SK-N-SH (cell line): ENCODE measurements around the gene ZNF518A. TPM values are rescaled to one million over a fixed set of nuclear protein-coding genes. Genes with fewer than 3 reads are reported as not detected.

Experiments
- CTCF ChIA-PET: fragments of 300-600, 350-600 bp; formaldehyde crosslinking; extraction: SDS; loops from one replicate; lab custom pipeline; 2021; lab: Yijun Ruan, JAX
- POLR2A ChIA-PET: fragments of 350-600 bp; sonication (Branson Sonifier 250); formaldehyde crosslinking; extraction: SDS; loops from one replicate; lab custom pipeline; 2020; ENCODE audit warnings: antibody characterized with exemption, inconsistent platforms; lab: Yijun Ruan, JAX
- DNase-seq: peaks from one replicate; pipeline ENCODE4 v3.0.0; 2012
- H2AFZ ChIP-seq: fragments of 200-600 bp; sonication (generic); 2 replicates; pipeline ENCODE4 v1.8.1; 2016; ENCODE audit warnings: antibody characterized with exemption, mild to moderate bottlenecking, low read depth
- H3F3A ChIP-seq: fragments of 200-600 bp; sonication (generic); replicated peaks from 2 replicates; pipeline ENCODE3; 2016; ENCODE audit warnings: antibody characterized with exemption, mild to moderate bottlenecking; ENCODE audit not compliant: insufficient read depth
- H3K27ac ChIP-seq, 2 experiments: fragments of 200-500 bp in 1 of 2; fragments of 200-600 bp in 1 of 2; sonication (Bioruptor generic) in 1 of 2; sonication (generic), shearing (Covaris generic) in 1 of 2; 2 replicates each; pipeline versions ENCODE4 v1.5.1 to v1.6.1; 2014 to 2016; ENCODE audit warnings: low read depth in 2 of 2, inconsistent platforms in 1 of 2, low read length in 1 of 2, mild to moderate bottlenecking in 1 of 2, mixed read lengths in 1 of 2
- H3K27me3 ChIP-seq: fragments of 200-600 bp; sonication (generic), shearing (Covaris generic); 2 replicates; pipeline ENCODE4 v1.6.1; 2016; ENCODE audit warnings: mixed run types; ENCODE audit not compliant: insufficient read depth
- H3K36me3 ChIP-seq, 2 experiments: fragments of 200-500 bp in 1 of 2; fragments of 200-600 bp in 1 of 2; sonication (Bioruptor generic) in 1 of 2; sonication (generic) in 1 of 2; replicated peaks in 1 of 2; 2 replicates each; pipeline versions ENCODE3 to v1.5.1; 2014 to 2016; ENCODE audit warnings: low read length in 1 of 2, mild to moderate bottlenecking in 1 of 2; ENCODE audit not compliant: insufficient read depth in 2 of 2, control insufficient read depth in 1 of 2
- H3K4me1 ChIP-seq, 2 experiments: fragments of 200-500 bp in 1 of 2; fragments of 200-600 bp in 1 of 2; sonication (Bioruptor generic) in 1 of 2; sonication (generic), shearing (Covaris generic) in 1 of 2; 2 replicates each; pipeline versions ENCODE4 v1.5.1 to v1.6.1; 2014 to 2016; ENCODE audit warnings: low read depth in 1 of 2, low read length in 1 of 2, mixed run types in 1 of 2; ENCODE audit not compliant: insufficient read depth in 2 of 2, control insufficient read depth in 1 of 2
- H3K4me2 ChIP-seq: fragments of 200-600 bp; sonication (generic), shearing (Covaris generic); 2 replicates; pipeline ENCODE4 v1.6.1; 2017; ENCODE audit warnings: mixed run types
- H3K4me3 ChIP-seq, 2 experiments: fragments of 200-500 bp in 1 of 2; fragments of 200-600 bp in 1 of 2; sonication (Bioruptor generic) in 1 of 2; sonication (generic), shearing (Covaris generic) in 1 of 2; 2 replicates each; pipeline versions ENCODE4 v1.5.1 to v1.8.1; 2014 to 2016; ENCODE audit warnings: low read depth in 2 of 2, inconsistent platforms in 1 of 2, low read length in 1 of 2, mild to moderate bottlenecking in 1 of 2, mixed read lengths in 1 of 2, moderate library complexity in 1 of 2
- H3K79me2 ChIP-seq: fragments of 200-600 bp; sonication (generic); 2 replicates; pipeline ENCODE4 v1.8.1; 2017; ENCODE audit warnings: mild to moderate bottlenecking; ENCODE audit not compliant: insufficient read depth
- H3K9ac ChIP-seq: fragments of 200-600 bp; sonication (generic); 2 replicates; pipeline ENCODE4 v1.6.1; 2017; ENCODE audit warnings: mixed run types
- H3K9me2 ChIP-seq: fragments of 200-600 bp; sonication (generic); 2 replicates; pipeline ENCODE4 v1.6.1; 2017; ENCODE audit warnings: mixed run types
- H3K9me3 ChIP-seq: fragments of 200-600 bp; sonication (generic); 2 replicates; pipeline ENCODE4 v1.6.1; 2017; ENCODE audit warnings: mixed run types, mild to moderate bottlenecking, moderate library complexity
- H4K20me1 ChIP-seq: fragments of 200-600 bp; sonication (generic); 2 replicates; pipeline ENCODE4 v1.6.1; 2017; ENCODE audit warnings: mild to moderate bottlenecking, mixed run types; ENCODE audit not compliant: insufficient read depth
- CTCF ChIP-seq: fragments of 200-600 bp; sonication (generic); IDR thresholded peaks from 2 replicates; pipeline ENCODE4 v1.6.1; 2017; ENCODE audit warnings: antibody characterized with exemption, mild to moderate bottlenecking, moderate library complexity
- EZH2phosphoT487 ChIP-seq: fragments of 200-600 bp; sonication (generic); IDR thresholded peaks from 2 replicates; pipeline ENCODE4 v1.6.1; 2017; ENCODE audit warnings: low read depth, mixed run types, mild to moderate bottlenecking, antibody characterized with exemption, moderate library complexity, borderline replicate concordance
- FOXJ3 ChIP-seq: sonication (generic); formaldehyde crosslinking; IDR thresholded peaks from 2 replicates; pipeline ENCODE4 v1.5.1; 2020; ENCODE audit warnings: mild to moderate bottlenecking, missing genetic modification reagents
- IRF3 ChIP-seq: fragments of 150-350 bp; IDR thresholded peaks from 2 replicates; pipeline ENCODE4 v1.6.1; 2016; ENCODE audit warnings: mild to moderate bottlenecking, low read depth, low read length
- JUND ChIP-seq: IDR thresholded peaks from 2 replicates; pipeline ENCODE4 v1.4.0; 2012
- MXI1 ChIP-seq: IDR thresholded peaks from 2 replicates; pipeline ENCODE4 v1.6.1; 2012; ENCODE audit warnings: mild to moderate bottlenecking, low read depth, low read length, improper control_type of control experiment
- NRF1 ChIP-seq: IDR thresholded peaks from 2 replicates; pipeline ENCODE4 v1.6.1; 2012; ENCODE audit warnings: low read depth, mild to moderate bottlenecking, low read length
- PBX3 ChIP-seq: IDR thresholded peaks from 2 replicates; pipeline ENCODE4; 2012
- RAD21 ChIP-seq: IDR thresholded peaks from 2 replicates; pipeline ENCODE4 v1.6.1; 2012; ENCODE audit warnings: mild to moderate bottlenecking, low read length
- RCOR1 ChIP-seq: fragments of 150-350 bp; IDR thresholded peaks from 2 replicates; pipeline ENCODE4 v1.6.1; 2017; ENCODE audit warnings: antibody characterized with exemption, low read length
- REST ChIP-seq: IDR thresholded peaks from 2 replicates; pipeline ENCODE4 v1.6.1; 2012; ENCODE audit warnings: mild to moderate bottlenecking, low read depth, low read length, moderate library complexity
- TAF1 ChIP-seq: IDR thresholded peaks from 2 replicates; pipeline ENCODE4 v1.6.1; 2012; ENCODE audit warnings: low read depth, mild to moderate bottlenecking, low read length, moderate library complexity, borderline replicate concordance
- TEAD4 ChIP-seq: IDR thresholded peaks from 2 replicates; pipeline ENCODE4 v1.4.0; 2012; ENCODE audit warnings: mild to moderate bottlenecking, borderline replicate concordance; ENCODE audit not compliant: insufficient read depth
- WGBS: methylation state at CpG from one replicate; pipeline ENCODE4 v1.1.6; 2017; ENCODE audit warnings: low lambda C conversion rate; 5-methylcytosine and 5-hydroxymethylcytosine counted together
- polyA plus RNA-seq, 3 experiments: library from polyadenylated mRNA; depleted of rRNA; stranded (reverse); fragments of >200 nt; gene quantifications; 2 replicates each; pipeline ENCODE4 v1.2.3, GENCODE V29; 2012

The ZNF518A gene
- polyA plus RNA-seq, 1 of the 3 experiments (the other 2 are of a cell fraction) = 1.7 TPM

- Histone ChIP-seq H3K4me2 (no peak overlapping the region), H3K27me3 (peaks cover 8% of the 10 kb centered on the region; the same call in 1 of the 2 replicates), H3K4me1 (no peaks in the 10 kb centered on the region), H3K79me2 (no peaks in the 10 kb centered on the region), H3K4me3 (no peak overlapping the region), H3K27ac (no peak overlapping the region), H2AFZ (no peak overlapping the region), H3K9ac (no peak overlapping the region), H3K9me2 (no peaks in the 10 kb centered on the region), H4K20me1 (no peaks in the 10 kb centered on the region), H3K9me3 (no peaks in the 10 kb centered on the region), H3F3A (no peaks in the 10 kb centered on the region), H3K36me3 (no peaks in the 10 kb centered on the region)
- DNase-seq = no peak
- CTCF ChIA-PET = no interaction called here
- no peak for TF ChIP-seq CTCF
- TF ChIP-seq RCOR1 = no peak
- no peak for TF ChIP-seq NRF1
- no peak for TF ChIP-seq IRF3
- no peak for TF ChIP-seq JUND
- TF ChIP-seq REST = no peak
- no peak for TF ChIP-seq PBX3
- no peak for TF ChIP-seq RAD21
- TF ChIP-seq TAF1 = no peak
- no peak for TF ChIP-seq TEAD4
- no peak for TF ChIP-seq FOXJ3 (CRISPR knock-in tag)
- TF ChIP-seq MXI1 = no peak
- TF ChIP-seq EZH2phosphoT487 = no peak
- 2% methylated on average over 3 of the region's 3 CpGs for WGBS
- POLR2A ChIA-PET = no interaction called here
Measured at GRCh38 chr10:96107623-96108038, 22.5 kb upstream of the ZNF518A start.
